SK-MEL-5 (cell line): ENCODE data around the gene PHF21B. TPM values are rescaled to one million over a fixed set of nuclear protein-coding genes. Genes with fewer than 3 reads are reported as not detected.

ENCODE experiments used
- DNase-seq: peaks from one replicate; pipeline ENCODE4 v3.0.0-alpha.2; 2016; ENCODE audit warnings: low read depth, low spot score
- in situ Hi-C: cut with HindIII; loops from 2 replicates; pipeline ENCODE4 v1.10.0; 2016; ENCODE audit warnings: low sequenced_read_pairs, high pct_unique_total_duplicates, low pct_unique_long_range_greater_than_20kb
- total RNA-seq: library from RNA; depleted of rRNA; stranded (reverse); fragments of >200 nt; shearing (Covaris generic); gene quantifications from 2 replicates; pipeline ENCODE4 v1.2.3, GENCODE V29; 2014

The PHF21B gene
- total RNA-seq, 1 experiment from 2014 or later = 4.2 TPM

DNA sequence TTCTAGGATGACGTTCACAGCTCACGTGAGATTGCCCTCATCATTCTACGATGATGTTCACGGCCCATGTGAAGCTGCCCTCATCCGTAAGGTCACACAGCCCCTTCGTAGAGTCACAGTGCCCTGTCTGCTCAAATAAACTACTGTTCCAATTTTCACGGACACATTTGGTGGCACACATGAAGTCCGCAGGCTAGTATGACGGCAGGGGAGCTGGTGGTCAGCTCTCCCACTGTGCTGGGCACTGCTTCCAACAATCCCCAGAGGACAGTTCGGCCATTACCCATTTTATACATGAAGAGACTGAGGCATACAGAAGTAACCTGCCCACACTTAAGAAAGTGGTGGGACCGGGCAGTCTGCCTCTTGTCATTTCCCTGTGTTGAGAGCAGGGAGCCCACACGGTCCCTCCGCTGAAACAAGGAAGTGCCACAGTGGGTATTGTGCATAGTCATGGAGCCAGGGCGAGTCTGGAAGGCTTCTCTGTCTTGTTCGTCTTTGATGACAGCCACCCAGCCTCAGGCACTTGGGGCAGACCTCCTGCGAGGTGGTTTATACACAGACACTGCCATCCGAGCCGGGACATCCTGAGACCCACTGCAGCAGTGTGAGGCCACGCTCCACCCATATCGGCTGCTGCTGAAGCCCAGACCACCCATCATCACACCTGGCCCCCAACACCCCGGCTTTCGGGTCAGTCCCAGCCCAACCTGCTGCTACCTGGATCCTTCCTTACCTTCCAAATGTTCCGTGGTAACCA is 114.3 kb downstream of the PHF21B start:
- in situ Hi-C loops = no loop called here
- DNase-seq = no peak

DNA sequence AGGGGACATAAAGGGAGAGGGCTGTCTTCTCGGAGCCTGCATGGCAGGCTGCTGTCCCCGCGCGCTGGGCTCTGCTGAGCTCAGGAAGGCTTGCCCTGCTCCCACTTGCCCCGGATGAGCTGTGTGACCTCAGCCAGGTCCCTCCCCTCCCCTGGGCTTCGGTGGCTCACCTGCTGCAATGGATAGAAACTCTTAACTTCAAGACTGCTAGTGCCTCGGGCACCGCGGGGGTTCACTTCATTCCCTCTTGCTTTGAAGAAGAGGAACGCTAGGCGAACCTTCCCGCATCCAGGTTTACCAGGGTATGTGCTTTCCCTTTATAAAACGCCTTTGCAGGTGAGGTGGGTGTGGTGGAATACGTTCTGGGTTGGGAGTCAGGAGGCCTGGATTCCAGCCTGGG is 115.0 kb downstream of the PHF21B start:
- in situ Hi-C loops = no loop called here
- no peak for DNase-seq

DNA sequence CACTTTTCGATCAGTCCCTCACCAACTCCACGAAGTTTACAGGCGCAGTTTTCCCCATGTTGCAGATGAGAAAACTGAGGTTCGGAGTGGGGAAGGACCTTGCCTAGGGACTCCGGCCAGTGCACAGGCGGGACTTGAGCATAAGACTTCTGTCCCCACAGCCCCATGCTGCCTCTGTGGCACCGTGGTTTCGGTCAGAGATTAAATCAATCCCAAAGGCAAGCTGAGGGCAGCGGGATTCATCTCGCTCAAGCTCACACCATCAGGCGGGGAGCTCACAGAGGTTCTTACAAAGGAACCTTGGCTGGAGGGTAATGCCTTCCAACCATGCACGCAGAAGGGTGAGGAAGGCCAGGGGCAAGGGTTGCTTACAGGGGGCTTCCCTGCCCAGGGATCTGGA is 115.5 kb downstream of the PHF21B start:
- no peak for DNase-seq
- in situ Hi-C loops = no loop called here

DNA sequence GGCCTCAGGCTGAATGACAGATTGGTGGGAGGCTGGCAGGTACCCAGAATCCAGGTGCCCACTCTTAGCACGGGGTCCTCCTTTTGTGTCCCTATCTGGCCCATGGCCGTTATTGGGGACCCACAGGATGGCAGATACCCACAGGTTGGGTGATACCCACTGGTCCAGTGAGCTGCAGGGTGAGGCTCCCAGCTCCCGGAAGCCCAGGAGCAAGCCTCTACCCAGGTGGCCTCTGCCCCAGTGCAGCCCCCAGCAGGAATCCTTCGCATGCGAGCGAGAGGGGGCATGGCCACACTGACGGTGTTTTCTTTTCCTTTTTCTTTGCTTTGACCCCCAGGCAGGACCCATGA is 116.1 kb downstream of the PHF21B start:
- in situ Hi-C loops = no loop called here
- DNase-seq = no peak

GRCh38 chr22:44892803-44893730 is 116.7 kb downstream of the PHF21B start:
- in situ Hi-C loops = no loop called here

GRCh38 chr22:44892243-44892642 is 117.6 kb downstream of the PHF21B start:
- DNase-seq = no peak
- in situ Hi-C loops = no loop called here

More at GRCh38 chr22:44892803-44893730, 116.7 kb downstream of the PHF21B start:
- DNase-seq = no peak

- in situ Hi-C loops = no loop called here
- DNase-seq = no peak
Measured at GRCh38 chr22:44891791-44892190, 118.0 kb downstream of the PHF21B start.

GRCh38 chr22:44891293-44891747 is 118.5 kb downstream of the PHF21B start:
- in situ Hi-C loops = no loop called here
- no peak for DNase-seq

- no peak for DNase-seq
- in situ Hi-C loops = no loop called here
Measured at GRCh38 chr22:44890416-44891292, 119.2 kb downstream of the PHF21B start.

DNA sequence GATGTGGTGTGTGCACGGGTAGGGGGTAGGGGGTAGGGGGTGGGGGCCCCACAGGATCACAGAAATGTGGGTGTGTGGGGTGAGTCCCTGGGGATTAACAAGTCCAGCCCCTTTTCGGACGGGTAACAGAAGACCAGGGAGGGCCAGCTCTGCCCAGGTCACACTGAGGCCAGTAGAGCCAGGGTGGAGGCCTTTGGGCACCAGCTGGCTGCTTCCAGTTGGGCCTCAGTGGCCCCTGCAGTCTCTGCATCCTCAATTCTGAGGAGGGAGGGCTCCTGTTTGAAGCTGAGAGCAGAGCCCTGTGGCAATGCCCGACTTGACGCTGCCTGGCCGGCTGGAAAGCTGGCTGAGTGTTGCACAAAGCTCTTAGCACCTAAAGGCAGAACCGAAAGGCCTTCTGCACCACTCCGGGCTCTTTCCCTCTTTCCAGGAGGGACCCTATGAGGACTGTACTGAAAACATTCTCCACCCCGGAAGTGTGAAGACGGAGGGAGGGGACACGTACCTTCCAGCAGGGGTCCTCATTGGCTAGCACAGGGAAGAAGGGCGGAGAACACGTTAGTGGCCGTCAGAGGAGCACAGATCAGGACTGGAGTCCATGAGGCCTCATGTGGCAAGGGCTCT is 120.4 kb downstream of the PHF21B start:
- DNase-seq = peak; percentile 25
- in situ Hi-C loops = no loop called here

DNA sequence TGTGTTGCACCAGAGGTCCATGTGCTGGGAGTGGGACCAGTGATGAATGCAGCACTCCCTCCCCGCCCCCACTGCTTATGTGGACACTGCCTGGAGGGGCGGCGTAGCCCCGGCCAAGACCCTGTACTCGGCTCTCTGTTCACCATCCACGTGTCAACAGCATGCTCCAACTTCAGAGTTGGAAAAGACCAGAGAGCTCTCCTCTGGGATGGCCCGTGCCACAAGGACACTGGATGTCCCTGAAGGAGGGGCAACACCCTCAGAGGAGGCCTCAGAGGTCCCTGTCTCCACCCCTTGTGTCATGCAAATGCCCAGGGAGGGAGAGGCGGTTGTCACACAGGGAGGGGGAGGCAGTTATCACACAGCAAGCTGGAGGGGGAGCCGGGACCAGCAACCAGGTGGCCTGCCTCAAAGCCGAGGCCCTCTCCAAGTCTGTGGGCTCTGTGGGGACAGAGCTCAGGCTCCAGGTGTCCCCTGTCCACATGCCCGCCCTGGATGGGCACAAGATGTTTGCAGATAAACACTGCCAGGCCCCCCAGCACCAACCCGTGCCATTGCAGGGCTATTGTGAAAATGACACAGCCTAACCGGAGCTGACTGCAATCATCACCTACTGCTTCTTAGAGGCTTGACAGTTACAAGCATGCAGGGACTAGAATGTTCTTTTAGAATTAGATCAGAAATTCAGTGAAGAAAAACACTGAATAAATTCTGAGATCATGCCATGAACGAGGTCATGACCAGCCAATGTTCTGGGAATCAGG is 121.1 kb downstream of the PHF21B start:
- DNase-seq = no peak
- in situ Hi-C loops = no loop called here

DNA sequence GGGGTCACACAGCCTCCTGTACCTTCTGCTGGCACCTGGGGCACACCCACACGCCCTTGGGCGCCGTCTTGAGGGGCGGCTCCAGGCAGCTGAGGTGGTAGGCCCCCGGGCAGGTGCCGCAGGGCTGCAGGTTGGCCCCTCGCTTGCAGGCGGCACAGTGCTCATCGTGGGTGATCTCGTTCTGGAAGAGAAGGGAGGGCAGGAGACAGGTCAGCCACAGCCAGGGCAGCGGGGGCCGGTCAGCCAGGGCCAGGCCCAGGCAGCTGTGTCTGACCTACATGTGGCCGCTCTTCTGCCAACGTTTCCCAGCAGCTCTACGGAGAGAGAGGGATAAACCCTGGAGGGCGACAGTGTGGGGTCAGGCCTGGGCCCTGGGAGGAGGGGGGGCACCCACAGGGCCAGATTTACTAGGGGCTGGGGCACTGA is 121.9 kb downstream of the PHF21B start:
- in situ Hi-C loops = no loop called here
- DNase-seq = no peak

GRCh38 chr22:44885806-44886360 is 123.9 kb downstream of the PHF21B start:
- no peak for DNase-seq
- in situ Hi-C loops = no loop called here

DNA sequence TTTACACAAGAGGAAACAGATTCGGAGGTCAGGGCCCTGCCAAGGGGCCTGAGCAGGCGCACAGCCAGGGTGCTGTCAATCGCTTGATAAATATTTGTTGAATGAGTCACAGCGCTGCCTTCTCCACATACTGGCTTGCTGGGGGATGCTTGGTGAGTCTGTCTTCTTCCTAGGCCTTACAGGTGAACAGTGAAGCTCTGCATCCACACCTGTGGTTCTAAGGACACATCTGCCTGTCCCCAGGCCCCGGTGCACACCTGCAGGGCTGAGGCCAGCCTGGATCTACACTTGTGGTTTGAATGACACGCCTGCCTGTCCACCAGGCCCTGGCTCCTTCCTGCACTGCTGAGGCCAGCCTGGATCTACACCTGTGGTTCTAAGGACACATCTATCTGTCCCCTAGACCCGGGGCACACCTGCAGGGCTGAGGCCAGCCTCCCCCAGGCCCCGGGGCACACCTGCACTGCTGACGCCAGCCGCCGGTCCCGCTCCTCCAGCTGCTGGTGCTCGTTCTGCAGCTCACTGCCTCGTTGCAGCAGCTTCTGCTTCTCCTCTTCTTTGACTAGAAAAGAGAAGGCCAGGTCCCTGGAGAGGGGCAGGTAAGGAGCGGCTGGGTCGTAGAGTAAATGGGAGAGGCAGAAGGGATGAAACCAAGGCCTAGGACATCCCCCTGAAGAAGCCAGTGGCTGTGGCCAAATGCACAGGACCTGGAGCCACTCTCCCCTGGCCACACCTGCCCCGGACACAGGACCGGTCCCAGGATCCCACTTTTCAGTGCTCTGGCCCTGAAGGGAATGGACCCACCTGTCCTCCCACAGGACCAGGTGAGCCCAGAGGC is 124.6 kb downstream of the PHF21B start:
- no peak for DNase-seq
- in situ Hi-C loops = no loop called here

GRCh38 chr22:44884562-44884961 is 125.2 kb downstream of the PHF21B start:
- DNase-seq = no peak
- in situ Hi-C loops = no loop called here

DNA sequence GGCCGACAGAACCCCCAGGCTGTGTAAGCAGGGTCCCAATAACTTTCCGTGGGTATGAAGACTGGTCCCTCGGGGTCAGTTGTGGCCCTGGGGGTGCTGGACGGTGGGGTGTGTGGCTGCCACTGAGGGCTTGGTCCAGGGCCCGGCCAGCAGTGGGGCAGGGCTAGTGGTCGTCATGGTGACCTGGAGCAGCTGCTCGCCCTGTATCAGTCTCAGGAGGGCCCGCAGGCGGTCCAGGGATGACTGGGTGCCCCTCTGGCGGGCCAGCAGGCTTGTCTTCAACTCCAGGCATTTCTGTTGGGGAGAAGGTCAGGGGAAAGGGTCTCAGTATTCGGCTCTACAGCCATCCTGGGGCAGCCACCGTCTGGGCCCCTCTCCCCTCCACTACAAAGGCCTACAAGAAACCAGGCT is 126.8 kb downstream of the PHF21B start:
- in situ Hi-C loops = no loop called here
- no peak for DNase-seq
